Epidermal melanocyte (primary cell): ENCODE data around the gene CAMTA2.
A peak's percentile ranks its signal among the peaks of the same experiment; 100 is the strongest.
"Not testable (repeated sequence)": the region's sequence is repeated elsewhere in the genome, so short reads cannot be mapped to it uniquely, and the experiment has no call there.

ENCODE experiments used
- DNase-seq: peaks from one replicate; pipeline ENCODE4 v3.0.0; 2011; ENCODE audit warnings: low spot score; ENCODE audit not compliant: insufficient read length

Gene CAMTA2, protein sequence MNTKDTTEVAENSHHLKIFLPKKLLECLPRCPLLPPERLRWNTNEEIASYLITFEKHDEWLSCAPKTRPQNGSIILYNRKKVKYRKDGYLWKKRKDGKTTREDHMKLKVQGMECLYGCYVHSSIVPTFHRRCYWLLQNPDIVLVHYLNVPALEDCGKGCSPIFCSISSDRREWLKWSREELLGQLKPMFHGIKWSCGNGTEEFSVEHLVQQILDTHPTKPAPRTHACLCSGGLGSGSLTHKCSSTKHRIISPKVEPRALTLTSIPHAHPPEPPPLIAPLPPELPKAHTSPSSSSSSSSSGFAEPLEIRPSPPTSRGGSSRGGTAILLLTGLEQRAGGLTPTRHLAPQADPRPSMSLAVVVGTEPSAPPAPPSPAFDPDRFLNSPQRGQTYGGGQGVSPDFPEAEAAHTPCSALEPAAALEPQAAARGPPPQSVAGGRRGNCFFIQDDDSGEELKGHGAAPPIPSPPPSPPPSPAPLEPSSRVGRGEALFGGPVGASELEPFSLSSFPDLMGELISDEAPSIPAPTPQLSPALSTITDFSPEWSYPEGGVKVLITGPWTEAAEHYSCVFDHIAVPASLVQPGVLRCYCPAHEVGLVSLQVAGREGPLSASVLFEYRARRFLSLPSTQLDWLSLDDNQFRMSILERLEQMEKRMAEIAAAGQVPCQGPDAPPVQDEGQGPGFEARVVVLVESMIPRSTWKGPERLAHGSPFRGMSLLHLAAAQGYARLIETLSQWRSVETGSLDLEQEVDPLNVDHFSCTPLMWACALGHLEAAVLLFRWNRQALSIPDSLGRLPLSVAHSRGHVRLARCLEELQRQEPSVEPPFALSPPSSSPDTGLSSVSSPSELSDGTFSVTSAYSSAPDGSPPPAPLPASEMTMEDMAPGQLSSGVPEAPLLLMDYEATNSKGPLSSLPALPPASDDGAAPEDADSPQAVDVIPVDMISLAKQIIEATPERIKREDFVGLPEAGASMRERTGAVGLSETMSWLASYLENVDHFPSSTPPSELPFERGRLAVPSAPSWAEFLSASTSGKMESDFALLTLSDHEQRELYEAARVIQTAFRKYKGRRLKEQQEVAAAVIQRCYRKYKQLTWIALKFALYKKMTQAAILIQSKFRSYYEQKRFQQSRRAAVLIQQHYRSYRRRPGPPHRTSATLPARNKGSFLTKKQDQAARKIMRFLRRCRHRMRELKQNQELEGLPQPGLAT

DNA sequence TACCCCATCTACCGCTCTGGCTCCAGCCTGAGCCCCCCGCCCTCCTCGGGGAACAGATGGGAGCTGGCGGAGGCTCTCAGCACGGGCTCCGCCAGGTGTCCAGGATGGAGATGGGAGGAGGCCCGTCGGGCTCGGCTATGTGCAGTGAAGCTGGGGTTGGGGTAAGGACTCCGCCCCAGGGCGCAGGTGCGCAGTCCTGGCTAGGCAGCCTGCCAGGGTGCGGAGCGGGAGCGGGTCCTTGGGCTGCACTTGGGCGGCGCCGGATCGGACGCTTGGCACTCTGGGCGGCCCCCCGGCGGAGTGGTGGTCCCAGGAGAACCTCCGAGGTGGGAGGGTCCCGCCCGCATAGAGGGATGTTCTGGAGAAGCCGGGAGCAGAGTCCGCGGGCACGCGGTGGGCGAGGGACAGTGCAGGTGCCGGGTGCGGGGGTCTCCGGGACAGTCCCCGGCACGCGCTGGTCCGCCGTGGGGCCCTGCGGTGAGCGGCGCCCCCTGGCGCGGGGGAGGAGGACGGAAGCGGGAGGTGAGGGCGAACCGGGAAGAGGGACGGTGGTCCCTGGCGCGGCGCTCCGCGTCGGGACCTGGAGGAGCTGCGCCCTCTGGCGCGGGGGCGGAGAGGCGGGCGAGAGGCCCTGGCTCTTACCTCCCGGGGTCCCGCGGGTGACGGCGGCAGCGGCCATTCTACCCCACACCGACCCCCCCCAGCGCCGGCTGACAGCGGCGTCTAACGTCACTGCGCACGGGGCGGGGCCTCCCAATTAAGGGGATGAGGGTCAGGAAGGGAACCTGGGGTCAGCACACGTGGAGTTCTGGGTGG is at the start of gene CAMTA2:
CAMTA2 (minus strand) TSS at position 725 of the 816 bp plus-strand sequence. CDS start 1,453 bp downstream, outside the sequence.
- DNase-seq = peak; percentile 85

GRCh38 chr17:5035315-5035714 is 47.8 kb upstream of the CAMTA2 start, which contains the start of gene SLC52A1:
SLC52A1 (minus strand) TSS chr17:5035426; CDS start chr17:5034606, 820 bp downstream.
- DNase-seq = no peak

DNA sequence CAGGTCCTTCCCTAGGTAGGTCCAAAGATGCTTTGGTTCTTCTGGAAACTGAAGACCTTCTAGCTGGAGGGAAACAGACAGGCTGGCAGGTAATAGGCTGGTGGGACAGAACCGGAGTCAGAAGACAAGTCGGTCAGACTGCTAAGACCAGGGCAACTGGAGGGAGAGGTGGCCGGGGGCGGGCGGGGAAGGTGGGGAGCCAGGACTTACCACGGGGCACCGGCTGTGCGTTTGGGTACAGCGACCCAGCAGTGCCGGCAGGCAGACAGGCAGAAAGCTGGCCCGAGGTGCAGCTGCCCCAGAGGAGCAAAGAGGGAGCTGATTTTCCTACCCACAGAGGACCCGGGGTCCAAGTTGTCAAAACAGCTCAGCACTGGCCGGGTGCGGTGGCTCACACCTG is 47.2 kb upstream of the CAMTA2 start:
- no peak for DNase-seq

- DNase-seq = no peak
Observed at GRCh38 chr17:5034063-5034462, 46.6 kb upstream of the CAMTA2 start.

- no peak for DNase-seq
Observed at GRCh38 chr17:5033352-5034015, 46.0 kb upstream of the CAMTA2 start.

DNA sequence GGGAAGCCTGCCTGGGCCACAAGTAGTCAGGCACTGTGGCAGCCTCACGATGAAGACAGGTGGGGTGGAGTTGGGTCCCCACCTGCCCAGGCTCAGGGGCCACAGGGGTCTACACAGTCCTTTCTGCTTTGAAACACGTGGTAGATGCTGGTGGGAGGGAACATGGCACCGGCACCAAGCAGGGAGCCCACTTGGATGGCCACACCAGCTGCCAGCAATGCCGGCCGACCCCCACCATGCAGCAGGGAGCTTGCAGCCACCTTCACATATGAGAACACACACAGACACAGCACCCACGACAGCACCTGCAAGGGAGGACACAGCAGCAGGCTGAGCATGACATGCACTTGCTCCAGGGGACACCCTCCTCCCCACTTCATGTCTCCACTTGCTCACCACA is 45.4 kb upstream of the CAMTA2 start:
- DNase-seq = no peak

- peak; percentile 80 for DNase-seq
Observed at GRCh38 chr17:5031365-5032082, 44.0 kb upstream of the CAMTA2 start.

- not testable (repeated sequence) for DNase-seq
Observed at GRCh38 chr17:5030168-5030567, 42.7 kb upstream of the CAMTA2 start.

- DNase-seq = no peak
Observed at GRCh38 chr17:5027916-5028315, 40.4 kb upstream of the CAMTA2 start.

GRCh38 chr17:5027299-5027698 is 39.8 kb upstream of the CAMTA2 start:
- no peak for DNase-seq

DNA sequence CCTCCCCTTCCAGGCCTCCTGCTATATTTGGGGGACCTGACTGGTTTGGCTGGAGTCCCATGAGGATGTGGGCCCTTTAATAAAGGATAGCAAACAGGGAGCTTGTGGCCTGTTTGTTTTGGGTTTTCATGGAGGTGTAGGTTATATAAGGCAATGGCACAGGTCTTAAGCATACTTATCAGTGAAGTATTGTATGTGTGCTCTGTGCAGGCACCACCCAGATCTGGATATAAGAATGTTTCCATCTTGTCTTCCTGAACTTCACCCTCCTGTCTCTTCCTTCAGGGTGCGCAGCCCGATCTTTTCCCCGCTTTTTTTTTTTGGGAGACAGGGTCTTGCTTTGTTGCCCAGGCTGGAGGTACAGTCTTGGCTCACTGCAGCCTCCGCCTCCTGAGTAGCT is 37.1 kb upstream of the CAMTA2 start:
- DNase-seq = no peak

GRCh38 chr17:5023588-5024147 is 36.2 kb upstream of the CAMTA2 start:
- no peak for DNase-seq

GRCh38 chr17:5022171-5022711 is 34.8 kb upstream of the CAMTA2 start:
- no peak for DNase-seq

DNA sequence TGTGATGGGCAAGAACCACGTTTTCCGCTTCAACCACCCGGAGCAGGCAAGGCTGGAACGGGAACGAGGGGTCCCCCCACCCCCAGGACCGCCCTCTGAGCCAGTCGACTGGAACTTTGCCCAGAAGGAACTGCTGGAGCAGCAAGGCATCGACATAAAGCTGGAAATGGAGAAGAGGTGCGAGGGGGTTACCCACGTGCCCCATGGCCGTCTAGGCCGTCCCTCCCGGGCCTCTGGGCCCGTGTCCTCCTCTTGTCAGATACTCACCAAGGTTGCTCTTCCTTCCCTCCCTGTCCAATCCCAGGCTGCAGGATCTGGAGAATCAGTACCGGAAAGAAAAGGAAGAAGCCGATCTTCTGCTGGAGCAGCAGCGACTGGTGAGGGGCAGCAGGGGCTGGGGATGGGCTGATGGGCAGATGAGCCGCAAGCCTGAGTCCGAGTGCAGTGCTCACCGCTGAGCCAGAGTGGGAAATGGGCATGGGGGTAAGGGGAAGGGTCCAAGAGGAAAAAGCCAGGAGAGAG is 33.1 kb upstream of the CAMTA2 start:
- DNase-seq = no peak

DNA sequence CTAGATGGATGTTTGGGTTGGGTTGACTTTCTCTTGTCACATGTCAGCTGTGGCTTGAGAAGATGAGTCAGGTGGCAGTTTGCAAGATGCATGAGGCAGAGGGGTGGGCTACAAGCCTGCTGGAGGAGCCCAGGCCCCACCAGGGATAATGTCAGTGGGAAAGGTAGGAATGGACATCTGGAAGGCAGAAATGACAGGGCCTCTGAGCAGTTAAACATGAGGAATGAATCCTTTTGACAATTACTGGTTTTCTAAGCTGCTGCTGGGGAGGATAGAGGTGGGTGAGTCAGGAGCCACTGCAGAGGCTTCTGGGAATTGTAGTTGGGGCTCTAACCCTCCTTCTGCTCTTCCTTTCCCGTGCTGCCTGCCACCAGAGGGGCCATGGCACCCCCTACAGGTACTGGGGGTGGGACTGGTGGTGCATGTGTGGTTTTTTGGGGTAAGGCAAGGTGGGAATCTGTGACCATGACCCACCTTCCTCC is 32.0 kb upstream of the CAMTA2 start:
- DNase-seq = no peak

- DNase-seq = no peak
Observed at GRCh38 chr17:5014357-5014756, 26.9 kb upstream of the CAMTA2 start.

GRCh38 chr17:5011928-5012327 is 24.5 kb upstream of the CAMTA2 start:
- DNase-seq = no peak

- DNase-seq = no peak
Observed at GRCh38 chr17:5003214-5003867, 15.9 kb upstream of the CAMTA2 start.
